ENCODE data around the gene NTN1. TPM values are rescaled to one million over a fixed set of nuclear protein-coding genes. Genes with fewer than 3 reads are reported as not detected.

The NTN1 gene
- total RNA-seq, 1 donor from 2014 or later: 4.1 TPM

- no peaks in the 10 kb centered on the region for H3K9me3 ChIP-seq
- TF ChIP-seq, protein P1, sequence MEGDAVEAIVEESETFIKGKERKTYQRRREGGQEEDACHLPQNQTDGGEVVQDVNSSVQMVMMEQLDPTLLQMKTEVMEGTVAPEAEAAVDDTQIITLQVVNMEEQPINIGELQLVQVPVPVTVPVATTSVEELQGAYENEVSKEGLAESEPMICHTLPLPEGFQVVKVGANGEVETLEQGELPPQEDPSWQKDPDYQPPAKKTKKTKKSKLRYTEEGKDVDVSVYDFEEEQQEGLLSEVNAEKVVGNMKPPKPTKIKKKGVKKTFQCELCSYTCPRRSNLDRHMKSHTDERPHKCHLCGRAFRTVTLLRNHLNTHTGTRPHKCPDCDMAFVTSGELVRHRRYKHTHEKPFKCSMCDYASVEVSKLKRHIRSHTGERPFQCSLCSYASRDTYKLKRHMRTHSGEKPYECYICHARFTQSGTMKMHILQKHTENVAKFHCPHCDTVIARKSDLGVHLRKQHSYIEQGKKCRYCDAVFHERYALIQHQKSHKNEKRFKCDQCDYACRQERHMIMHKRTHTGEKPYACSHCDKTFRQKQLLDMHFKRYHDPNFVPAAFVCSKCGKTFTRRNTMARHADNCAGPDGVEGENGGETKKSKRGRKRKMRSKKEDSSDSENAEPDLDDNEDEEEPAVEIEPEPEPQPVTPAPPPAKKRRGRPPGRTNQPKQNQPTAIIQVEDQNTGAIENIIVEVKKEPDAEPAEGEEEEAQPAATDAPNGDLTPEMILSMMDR (IDR thresholded peaks at IDR 0.05): no peak
- ATAC-seq: no peak
- H3K4me1 ChIP-seq: no peaks in the 10 kb centered on the region
- H3K4me3 ChIP-seq: no peak overlapping the region
- H3K27me3 ChIP-seq: no peaks in the 10 kb centered on the region
- no peak overlapping the region for H3K27ac ChIP-seq
- no peak for DNase-seq
- H3K36me3 ChIP-seq: no peaks in the 10 kb centered on the region
- intact Hi-C loops (cut with DNase I): no loop called here
These were observed 137.5 kb downstream of the NTN1 start for GRCh38 chr17:9158544-9159452.

- H3K9me3 ChIP-seq: no peaks in the 10 kb centered on the region
- TF ChIP-seq, protein P1 (IDR thresholded peaks at IDR 0.05): peak; percentile 15
- H3K27ac ChIP-seq: no peak overlapping the region
- no peaks in the 10 kb centered on the region for H3K36me3 ChIP-seq
- no peaks in the 10 kb centered on the region for H3K4me1 ChIP-seq
- intact Hi-C loops (cut with DNase I): no loop called here
- DNase-seq: no peak
- no peaks in the 10 kb centered on the region for H3K27me3 ChIP-seq
- no peak for ATAC-seq
- no peak overlapping the region for H3K4me3 ChIP-seq
These were observed 141.1 kb downstream of the NTN1 start for GRCh38 chr17:9162275-9162985.

GRCh38 chr17:9166788-9167187, 145.5 kb downstream of the NTN1 start:
- intact Hi-C loops (cut with DNase I): no loop called here
- no peak for DNase-seq
- Histone ChIP-seq H3K4me1 (no peaks in the 10 kb centered on the region), H3K27ac (no peak overlapping the region), H3K4me3 (no peak overlapping the region), H3K9me3 (no peaks in the 10 kb centered on the region), H3K27me3 (no peaks in the 10 kb centered on the region), H3K36me3 (no peaks in the 10 kb centered on the region)
- ATAC-seq: no peak
- TF ChIP-seq, protein P1 (IDR thresholded peaks at IDR 0.05): no peak

GRCh38 chr17:9167379-9167778, 146.1 kb downstream of the NTN1 start:
- no peak overlapping the region for H3K27ac ChIP-seq
- no peak overlapping the region for H3K4me3 ChIP-seq

DNA sequence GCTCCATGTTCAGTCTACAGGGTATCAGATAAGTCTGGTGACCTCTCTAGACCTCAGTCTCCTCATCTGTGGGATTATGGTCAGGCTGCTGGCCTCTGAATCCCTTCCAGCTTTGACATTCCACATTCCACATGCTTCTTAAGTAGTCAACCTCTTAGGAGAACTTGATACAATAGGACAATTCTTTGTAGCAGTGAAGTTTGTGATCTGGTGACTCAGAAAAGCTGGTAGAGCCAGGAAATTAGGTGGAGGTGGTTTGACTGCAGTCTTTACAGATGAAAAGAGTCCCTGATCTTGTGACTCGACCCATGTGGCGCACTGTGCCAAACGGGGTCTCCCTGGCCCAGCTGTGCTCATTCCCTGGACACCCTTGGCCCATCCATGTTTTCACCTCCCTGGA, 147.8 kb downstream of the NTN1 start:
- H3K4me3 ChIP-seq: no peak overlapping the region
- no peak for ATAC-seq
- TF ChIP-seq, protein P1 (IDR thresholded peaks at IDR 0.05): no peak
- no peak overlapping the region for H3K27ac ChIP-seq
- no peaks in the 10 kb centered on the region for H3K36me3 ChIP-seq
- intact Hi-C loops (cut with DNase I): no loop called here
- DNase-seq: no peak
- H3K27me3 ChIP-seq: no peaks in the 10 kb centered on the region
- H3K9me3 ChIP-seq: no peaks in the 10 kb centered on the region
- H3K4me1 ChIP-seq: no peaks in the 10 kb centered on the region

More at GRCh38 chr17:9167379-9167778, 146.1 kb downstream of the NTN1 start:
- DNase-seq (no peak), ATAC-seq (no peak)
- no peaks in the 10 kb centered on the region for H3K4me1 ChIP-seq
- H3K36me3 ChIP-seq: no peaks in the 10 kb centered on the region
- no peaks in the 10 kb centered on the region for H3K9me3 ChIP-seq
- TF ChIP-seq, protein P1 (IDR thresholded peaks at IDR 0.05): no peak
- H3K27me3 ChIP-seq: no peaks in the 10 kb centered on the region
- intact Hi-C loops (cut with DNase I): no loop called here

Measured in upper lobe of right lung (tissue), 1 donor.